ENCODE results near the gene CERS6. TPM values are rescaled to one million over a fixed set of nuclear protein-coding genes. Genes with fewer than 3 reads are reported as not detected.

CERS6 gene
- total and polyA plus RNA-seq, 2 of the 8 experiments (the other 6 are each of a cell fraction or from before 2014, with no cell fraction given): 6.8 to 28.2 TPM

DNA sequence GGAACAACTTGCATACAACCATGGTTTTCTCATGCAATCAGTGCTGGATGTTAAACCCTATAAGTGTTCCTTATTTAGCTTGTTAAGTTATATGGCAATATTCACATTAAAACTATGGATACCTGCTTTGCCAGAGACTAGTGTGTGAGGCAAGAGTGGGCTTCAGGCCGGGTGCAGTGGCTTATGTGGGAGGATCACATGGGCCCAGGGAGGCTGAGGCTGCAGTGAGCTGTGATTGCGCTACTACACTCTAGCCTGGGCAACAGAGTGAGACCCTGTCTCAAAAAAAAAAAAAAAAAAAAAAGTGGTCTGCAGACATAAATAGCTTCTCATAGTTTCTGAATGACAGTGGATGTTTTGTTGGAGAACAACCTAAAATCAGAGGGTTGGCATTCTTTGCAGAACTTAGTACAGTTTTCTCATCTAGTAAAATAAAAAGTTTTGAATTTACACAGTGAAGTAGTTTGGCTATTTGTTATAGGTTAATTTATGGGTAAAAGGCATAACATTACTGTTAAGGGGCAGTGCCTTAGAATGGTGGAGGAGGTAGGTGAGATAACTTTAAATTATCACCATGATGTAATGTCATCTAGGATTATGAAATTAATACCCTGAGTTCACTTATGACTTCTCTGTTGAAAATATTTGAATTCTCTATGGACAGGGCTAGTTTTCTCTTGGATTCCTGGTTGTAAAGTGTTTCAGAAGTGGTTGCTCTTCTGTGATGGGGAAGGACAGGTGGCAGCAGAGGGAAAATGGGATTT is 5.3 kb downstream of the CERS6 start:
- Histone ChIP-seq H2AK5ac (ENCODE audit: low read depth, low read length) (no peak overlapping the region), H3K27ac (ENCODE audit: low read depth, low read length) (no peak overlapping the region), H3K27me3 (replicated peaks in 1 of 4; ENCODE audit: control insufficient read depth in 3 of 4, extremely low read depth in 1 of 4, insufficient read depth in 3 of 4, low read length in 3 of 4) (no peaks in the 10 kb centered on the region), H3K23ac (ENCODE audit: insufficient read length) (no peak overlapping the region), H3K79me1 (ENCODE audit: low read depth, low read length) (peaks cover 6% of the 10 kb centered on the region), H3K4me3 (ENCODE audit: extremely low read depth in 1 of 4, insufficient read depth in 2 of 4, low read depth in 3 of 4, low read length in 4 of 4) (no peak overlapping the region), H4K91ac (replicated peaks; ENCODE audit: insufficient read length, low read length) (no peak overlapping the region), H3K56ac (replicated peaks; ENCODE audit: insufficient read length, low read depth, low read length) (no peak overlapping the region), H3K9ac (replicated peaks in 1 of 4; ENCODE audit: extremely low read depth in 1 of 4, low read depth in 3 of 4, low read length in 3 of 4) (no peak overlapping the region), H3K4me2 (ENCODE audit: insufficient read depth in 1 of 2, low read depth in 2 of 2, low read length in 2 of 2) (no peak overlapping the region), H3K4ac (replicated peaks; ENCODE audit: insufficient read length, low read depth, low read length) (no peak overlapping the region), H2BK15ac (ENCODE audit: low read length) (no peak overlapping the region), H2BK5ac (ENCODE audit: low read depth, low read length) (no peak overlapping the region), H3K18ac (ENCODE audit: extremely low read depth, low read length) (no peak overlapping the region), H3K79me2 (ENCODE audit: control insufficient read depth in 1 of 2, insufficient read depth in 2 of 2, low read length in 2 of 2) (peaks cover 5 to 93% of the 10 kb centered on the region in 2 experiments), H3K14ac (ENCODE audit: insufficient read length) (no peak overlapping the region), H3K4me1 (replicated peaks in 1 of 4; ENCODE audit: control insufficient read depth in 3 of 4, insufficient read depth in 4 of 4, low read length in 3 of 4) (peaks cover 0 to 9% (median 4%) of the 10 kb centered on the region in 4 experiments; a peak in 5 of 7 replicates), H3K23me2 (ENCODE audit: low read depth, low read length) (peaks cover 7% of the 10 kb centered on the region), H2BK20ac (ENCODE audit: low read length) (no peak overlapping the region), H3K9me3 (ENCODE audit: insufficient read depth in 2 of 2, low read depth in 1 of 2, low read length in 1 of 2) (no peaks in the 10 kb centered on the region), H4K20me1 (replicated peaks in 1 of 2; ENCODE audit: control insufficient read depth in 1 of 2, insufficient read depth in 2 of 2, low read length in 2 of 2) (peaks cover 6 to 14% of the 10 kb centered on the region in 2 experiments), H4K8ac (ENCODE audit: extremely low read depth, insufficient read depth, low read length) (no peak overlapping the region), H4K5ac (ENCODE audit: insufficient read length, low read depth, low read length) (no peak overlapping the region), H2BK120ac (replicated peaks; ENCODE audit: low read depth, low read length) (no peak overlapping the region), H3K36me3 (ENCODE audit: control insufficient read depth in 2 of 4, insufficient read depth in 4 of 4, low read length in 3 of 4) (no peaks in the 10 kb centered on the region), H2AFZ (ENCODE audit: low read length) (no peak overlapping the region), H2BK12ac (ENCODE audit: low read depth, low read length) (no peak overlapping the region)
- ChIA-PET CTCF (ENCODE audit: partially characterized antibody) (interaction anchor here (0.8 to 1.9 kb wide), 6 partner anchors 9 to 113 kb away, joined by 3 to 7 read pairs (median 3); no protein-coding TSS in a partner anchor), POLR2A (ENCODE audit: partially characterized antibody) (no interaction called here)
- WGBS, 2 experiments (ENCODE audit: extremely low coverage in 1 of 2, insufficient coverage in 1 of 2, insufficient read length in 1 of 2, insufficient replicate concordance in 2 of 2, low coverage in 1 of 2, low lambda C conversion rate in 2 of 2, missing lambda C conversion rate in 1 of 2): 92% methylated on average over 2 of the region's 2 CpGs; no CpG with 5 or more reads in 1 of the 2 experiments
- TF ChIP-seq CTBP2 (IDR thresholded peaks at IDR 0.05; ENCODE audit: borderline replicate concordance, insufficient read depth, insufficient read length, low read length) (no peak), POU5F1 (IDR thresholded peaks at IDR 0.05; ENCODE audit: low read depth, low read length) (no peak), MAFK (IDR thresholded peaks at IDR 0.05; ENCODE audit: low read depth, low read length) (no peak), POLR2AphosphoS5 (IDR thresholded peaks at IDR 0.05; ENCODE audit: low read depth, low read length) (no peak), BRCA1 (IDR thresholded peaks at IDR 0.05; ENCODE audit: low read depth, low read length) (no peak), SP4 (IDR thresholded peaks at IDR 0.05; ENCODE audit: low read length) (no peak), RXRA (IDR thresholded peaks at IDR 0.05; ENCODE audit: insufficient read depth, low read depth, low read length) (no peak), YY1 (IDR thresholded peaks at IDR 0.05; ENCODE audit: low read depth, low read length) (no peak), KDM4A (IDR thresholded peaks at IDR 0.05; ENCODE audit: low read depth, low read length, severe bottlenecking) (no peak), SP1 (IDR thresholded peaks at IDR 0.05; ENCODE audit: low read depth, low read length) (no peak), TCF12 (IDR thresholded peaks at IDR 0.05; ENCODE audit: low read depth, low read length) (no peak), RNF2 (IDR thresholded peaks at IDR 0.05; ENCODE audit: borderline replicate concordance, low read depth, low read length, missing control alignments, poor library complexity, severe bottlenecking) (no peak), ASH2L (IDR thresholded peaks at IDR 0.05; ENCODE audit: low read length) (no peak)
- FAIRE-seq (no peak), DNase-seq (ENCODE audit: low read depth in 1 of 2, low spot score in 2 of 2) (no peak)
